Measurements from ENCODE around the gene UBE2G1. TPM values are rescaled to one million over a fixed set of nuclear protein-coding genes. Genes with fewer than 3 reads are reported as not detected.

The UBE2G1 gene
- total RNA-seq, 2 donors from 2014 or later = 26.7 to 29.3 TPM

DNA sequence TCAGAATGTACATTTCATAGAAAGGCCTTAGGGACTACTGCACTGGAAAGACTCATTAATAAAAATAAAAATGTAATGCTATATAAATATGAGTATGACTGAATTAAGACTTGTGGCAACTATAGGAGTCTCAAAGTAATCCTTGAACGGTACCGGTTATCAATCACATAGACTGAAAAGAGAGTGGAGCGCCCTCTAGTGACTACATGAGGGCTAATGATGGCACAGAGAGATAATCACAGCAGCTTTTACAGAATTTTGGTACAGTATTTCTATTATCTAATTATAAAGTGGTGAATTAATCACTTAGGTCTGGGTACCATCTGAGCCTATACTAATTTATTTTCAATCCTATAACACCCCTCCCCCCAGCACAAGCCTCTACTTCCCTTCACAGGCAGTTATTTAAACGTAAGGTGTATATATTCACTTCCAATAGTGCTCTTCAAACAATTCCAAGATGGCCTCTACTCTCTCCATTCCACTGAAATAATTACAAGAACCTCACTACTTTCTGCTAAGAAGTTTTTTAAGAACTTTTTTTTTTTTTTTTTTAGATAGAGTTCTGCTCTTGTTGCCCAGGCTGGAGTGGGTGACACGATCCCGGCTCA is 62.0 kb downstream of the UBE2G1 start:
- H3K4me3 ChIP-seq = no peak overlapping the region
- H3K9me3 ChIP-seq = no peaks in the 10 kb centered on the region
- DNase-seq (peak; percentile 42 to 62 (median 49)), ATAC-seq (peak; percentile 71)
- peaks cover 0 to 2% of the 10 kb centered on the region in 2 donors for H3K36me3 ChIP-seq (replicated peaks in 1 of 2; ENCODE audit: insufficient read depth in 1 of 2, low read depth in 2 of 2)
- peak; percentile 26 to 66 (median 55) for TF ChIP-seq CTCF (IDR thresholded peaks at IDR 0.05)
- no peak for TF ChIP-seq POLR2A (IDR thresholded peaks at IDR 0.05)
- H3K4me1 ChIP-seq = peaks cover 15% of the 10 kb centered on the region
- WGBS, 2 donors = 49 to 50% methylated on average over 6 of the region's 6 CpGs
- H3K27ac ChIP-seq = no peak overlapping the region
- H3K27me3 ChIP-seq = no peaks in the 10 kb centered on the region
- intact Hi-C loops (cut with DNase I) = loop anchor here (10.0 kb wide), 1 partner anchor 90 kb away; no protein-coding TSS in a partner anchor

GRCh38 chr17:4301066-4301465 is 65.4 kb downstream of the UBE2G1 start:
- intact Hi-C loops (cut with DNase I) = loop anchor here (10.0 kb wide), 1 partner anchor 86 kb away; no protein-coding TSS in a partner anchor
- no peak for DNase-seq
- no peak for ATAC-seq
- Histone ChIP-seq H3K27ac (no peak overlapping the region), H3K9me3 (no peaks in the 10 kb centered on the region), H3K36me3 (replicated peaks in 1 of 2; ENCODE audit: insufficient read depth in 1 of 2, low read depth in 2 of 2) (peaks cover 0 to 2% of the 10 kb centered on the region in 2 donors), H3K4me3 (no peak overlapping the region), H3K27me3 (no peaks in the 10 kb centered on the region), H3K4me1 (peaks cover 5% of the 10 kb centered on the region)
- no peak for TF ChIP-seq CTCF (IDR thresholded peaks at IDR 0.05)
- TF ChIP-seq POLR2A (IDR thresholded peaks at IDR 0.05) = no peak
- WGBS, 2 donors = 89 to 91% methylated on average over 5 of the region's 5 CpGs

- Histone ChIP-seq H3K9me3 (no peaks in the 10 kb centered on the region), H3K36me3 (replicated peaks in 1 of 2; ENCODE audit: insufficient read depth in 1 of 2, low read depth in 2 of 2) (no peaks in the 10 kb centered on the region), H3K4me1 (no peaks in the 10 kb centered on the region), H3K27ac (no peak overlapping the region), H3K4me3 (no peak overlapping the region), H3K27me3 (no peaks in the 10 kb centered on the region)
- ATAC-seq (no peak), DNase-seq (no peak)
- intact Hi-C loops (cut with DNase I) = no loop called here
- TF ChIP-seq POLR2A (IDR thresholded peaks at IDR 0.05) (no peak), CTCF (IDR thresholded peaks at IDR 0.05) (no peak)
- WGBS, 2 donors = 78 to 85% methylated on average over 3 of the region's 3 CpGs
Measured at GRCh38 chr17:4297351-4297750, 69.1 kb downstream of the UBE2G1 start.

DNA sequence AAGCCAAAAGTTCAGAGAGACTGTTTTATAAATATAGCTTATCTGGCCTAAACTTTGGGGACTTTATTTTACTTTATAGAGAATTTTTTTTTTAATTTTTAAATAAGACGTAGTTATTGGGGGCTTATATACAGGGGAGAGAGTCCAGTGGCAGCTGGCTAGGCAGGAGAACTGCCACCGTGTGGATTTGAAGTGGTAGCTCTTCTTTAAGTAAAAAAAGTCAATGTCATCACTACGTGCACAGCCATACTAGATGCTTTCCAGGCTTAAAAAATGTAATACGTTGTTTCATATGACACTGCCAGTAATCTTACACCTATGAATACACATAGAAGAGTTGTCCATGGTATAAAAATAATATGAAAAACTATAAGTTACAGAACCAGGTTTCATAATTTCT is 70.8 kb downstream of the UBE2G1 start:
- no peak for DNase-seq
- ATAC-seq = no peak
- no peaks in the 10 kb centered on the region for H3K9me3 ChIP-seq
- no peak overlapping the region for H3K27ac ChIP-seq
- no peaks in the 10 kb centered on the region for H3K36me3 ChIP-seq (replicated peaks in 1 of 2; ENCODE audit: insufficient read depth in 1 of 2, low read depth in 2 of 2)
- WGBS, 2 donors = 61 to 70% methylated on average over 4 of the region's 4 CpGs
- no peak overlapping the region for H3K4me3 ChIP-seq
- H3K4me1 ChIP-seq = no peaks in the 10 kb centered on the region
- intact Hi-C loops (cut with DNase I) = no loop called here
- no peaks in the 10 kb centered on the region for H3K27me3 ChIP-seq
- no peak for TF ChIP-seq POLR2A (IDR thresholded peaks at IDR 0.05)
- no peak for TF ChIP-seq CTCF (IDR thresholded peaks at IDR 0.05)

- intact Hi-C loops (cut with DNase I) = no loop called here
- H3K27ac ChIP-seq = no peak overlapping the region
- no peaks in the 10 kb centered on the region for H3K27me3 ChIP-seq
- no peaks in the 10 kb centered on the region for H3K4me1 ChIP-seq
- 92 to 100% methylated on average over 1 of the region's 1 CpG for WGBS, 2 donors
- ATAC-seq (no peak), DNase-seq (no peak)
- H3K36me3 ChIP-seq (replicated peaks in 1 of 2; ENCODE audit: insufficient read depth in 1 of 2, low read depth in 2 of 2) = no peaks in the 10 kb centered on the region
- no peak for TF ChIP-seq CTCF (IDR thresholded peaks at IDR 0.05)
- TF ChIP-seq POLR2A (IDR thresholded peaks at IDR 0.05) = no peak
- no peaks in the 10 kb centered on the region for H3K9me3 ChIP-seq
- no peak overlapping the region for H3K4me3 ChIP-seq
Measured at GRCh38 chr17:4293572-4293971, 72.9 kb downstream of the UBE2G1 start.

Data from body of pancreas (tissue), 4 donors.